SU-DHL-6 (cell line): ENCODE results near the gene CLEC16A.

ENCODE experiments used
- H2AFZ ChIP-seq: fragments of 200-600 bp; sonication (generic); 2 replicates; pipeline ENCODE4 v1.6.1; 2014; ENCODE audit warnings: low read depth, mild to moderate bottlenecking, moderate library complexity, mixed read lengths, antibody characterized with exemption, low read length; ENCODE audit not compliant: severe bottlenecking
- H3F3A ChIP-seq: fragments of 200-600 bp; shearing (Covaris generic); 2 replicates; pipeline ENCODE4 v1.6.0; 2016; ENCODE audit warnings: antibody characterized with exemption, mild to moderate bottlenecking; ENCODE audit not compliant: insufficient read depth
- H3K27ac ChIP-seq: fragments of 200-600 bp; sonication (generic); 2 replicates; pipeline ENCODE4 v1.5.1; 2016; ENCODE audit warnings: low read depth, mild to moderate bottlenecking, low read length, moderate library complexity, mixed read lengths
- H3K27me3 ChIP-seq: fragments of 200-600 bp; sonication (generic), shearing (Covaris generic); 2 replicates; pipeline ENCODE4 v1.6.0; 2014; ENCODE audit warnings: mild to moderate bottlenecking, low read length
- H3K36me3 ChIP-seq: fragments of 200-600 bp; sonication (generic); 2 replicates; pipeline ENCODE4 v1.6.1; 2014; ENCODE audit warnings: mild to moderate bottlenecking, low read length, mixed read lengths
- H3K4me2 ChIP-seq: fragments of 300-600, 200-600 bp; shearing (Covaris generic), sonication (generic); 2 replicates; pipeline ENCODE4 v1.6.0; 2014; ENCODE audit warnings: low read length, low read depth, mild to moderate bottlenecking; ENCODE audit not compliant: poor library complexity, severe bottlenecking
- H3K4me3 ChIP-seq: fragments of 200-600 bp; sonication (generic); 2 replicates; pipeline ENCODE4 v1.5.1; 2014; ENCODE audit warnings: antibody characterized with exemption, low read length, mild to moderate bottlenecking, mixed read lengths; ENCODE audit not compliant: insufficient read depth, poor library complexity, severe bottlenecking
- H3K79me2 ChIP-seq: fragments of 200-600 bp; sonication (generic); 2 replicates; pipeline ENCODE4 v1.6.1; 2014; ENCODE audit warnings: mild to moderate bottlenecking, low read length, moderate library complexity; ENCODE audit not compliant: insufficient read depth
- H3K9ac ChIP-seq: fragments of 200-600 bp; sonication (generic); 2 replicates; pipeline ENCODE4 v1.7.0; 2014; ENCODE audit warnings: mild to moderate bottlenecking, low read length
- H3K9me2 ChIP-seq: fragments of 200-600 bp; sonication (generic); replicated peaks from 2 replicates; pipeline ENCODE4 v1.6.1; 2014; ENCODE audit warnings: low read length; ENCODE audit not compliant: insufficient read depth
- H3K9me3 ChIP-seq: fragments of 200-600 bp; sonication (generic); 2 replicates; pipeline ENCODE4 v1.6.1; 2014; ENCODE audit warnings: low read length, mixed read lengths; ENCODE audit not compliant: insufficient read depth
- H4K20me1 ChIP-seq: fragments of 200-600 bp; sonication (generic); 2 replicates; pipeline ENCODE4 v1.6.1; 2014; ENCODE audit warnings: low read depth, mild to moderate bottlenecking, antibody characterized with exemption, low read length, moderate library complexity, mixed read lengths
- EZH2phosphoT487 ChIP-seq: fragments of 200-600 bp; sonication (generic), shearing (Covaris generic); conservative IDR thresholded peaks from 2 replicates; pipeline ENCODE4 v1.6.1; 2018; ENCODE audit warnings: mild to moderate bottlenecking, antibody characterized with exemption, low read length, moderate library complexity, mixed read lengths
- TF ChIP-seq, protein P1 (sequence below): fragments of 200-600 bp; sonication (generic); IDR thresholded peaks from one replicate; pipeline ENCODE4 v1.5.1; 2017; ENCODE audit warnings: antibody characterized with exemption, mild to moderate bottlenecking, low read length, moderate library complexity; ENCODE audit not compliant: insufficient read depth, poor library complexity, severe bottlenecking

CLEC16A gene

DNA sequence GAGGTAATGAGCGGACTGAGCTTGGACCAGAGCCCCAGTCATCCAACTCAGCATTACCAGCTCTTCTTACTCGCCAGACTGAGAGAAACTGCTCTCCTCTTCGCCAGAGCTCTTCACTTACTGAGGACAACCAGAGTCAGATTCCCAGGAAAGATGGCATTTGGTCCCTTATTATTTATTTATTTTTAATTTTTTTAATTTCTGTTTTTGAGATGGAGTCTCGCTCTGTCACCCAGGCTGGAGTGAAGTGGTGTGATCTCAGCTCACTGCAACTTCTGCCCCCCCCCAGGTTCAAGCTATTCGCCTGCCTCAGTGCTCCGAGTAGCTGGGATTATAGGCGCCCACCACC, 25.4 kb upstream of the CLEC16A start:
- no peaks in the 10 kb centered on the region for H4K20me1 ChIP-seq
- H2AFZ ChIP-seq = no peak overlapping the region
- H3K79me2 ChIP-seq = no peaks in the 10 kb centered on the region
- H3K4me2 ChIP-seq = no peak overlapping the region
- TF ChIP-seq EZH2phosphoT487 = no peak
- TF ChIP-seq, protein P1, sequence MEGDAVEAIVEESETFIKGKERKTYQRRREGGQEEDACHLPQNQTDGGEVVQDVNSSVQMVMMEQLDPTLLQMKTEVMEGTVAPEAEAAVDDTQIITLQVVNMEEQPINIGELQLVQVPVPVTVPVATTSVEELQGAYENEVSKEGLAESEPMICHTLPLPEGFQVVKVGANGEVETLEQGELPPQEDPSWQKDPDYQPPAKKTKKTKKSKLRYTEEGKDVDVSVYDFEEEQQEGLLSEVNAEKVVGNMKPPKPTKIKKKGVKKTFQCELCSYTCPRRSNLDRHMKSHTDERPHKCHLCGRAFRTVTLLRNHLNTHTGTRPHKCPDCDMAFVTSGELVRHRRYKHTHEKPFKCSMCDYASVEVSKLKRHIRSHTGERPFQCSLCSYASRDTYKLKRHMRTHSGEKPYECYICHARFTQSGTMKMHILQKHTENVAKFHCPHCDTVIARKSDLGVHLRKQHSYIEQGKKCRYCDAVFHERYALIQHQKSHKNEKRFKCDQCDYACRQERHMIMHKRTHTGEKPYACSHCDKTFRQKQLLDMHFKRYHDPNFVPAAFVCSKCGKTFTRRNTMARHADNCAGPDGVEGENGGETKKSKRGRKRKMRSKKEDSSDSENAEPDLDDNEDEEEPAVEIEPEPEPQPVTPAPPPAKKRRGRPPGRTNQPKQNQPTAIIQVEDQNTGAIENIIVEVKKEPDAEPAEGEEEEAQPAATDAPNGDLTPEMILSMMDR = no peak
- no peak overlapping the region for H3K9ac ChIP-seq
- no peak overlapping the region for H3K4me3 ChIP-seq
- H3K9me2 ChIP-seq = no peaks in the 10 kb centered on the region
- H3K36me3 ChIP-seq = no peaks in the 10 kb centered on the region
- H3F3A ChIP-seq = no peaks in the 10 kb centered on the region
- no peak overlapping the region for H3K27ac ChIP-seq
- H3K9me3 ChIP-seq = no peaks in the 10 kb centered on the region
- no peaks in the 10 kb centered on the region for H3K27me3 ChIP-seq

DNA sequence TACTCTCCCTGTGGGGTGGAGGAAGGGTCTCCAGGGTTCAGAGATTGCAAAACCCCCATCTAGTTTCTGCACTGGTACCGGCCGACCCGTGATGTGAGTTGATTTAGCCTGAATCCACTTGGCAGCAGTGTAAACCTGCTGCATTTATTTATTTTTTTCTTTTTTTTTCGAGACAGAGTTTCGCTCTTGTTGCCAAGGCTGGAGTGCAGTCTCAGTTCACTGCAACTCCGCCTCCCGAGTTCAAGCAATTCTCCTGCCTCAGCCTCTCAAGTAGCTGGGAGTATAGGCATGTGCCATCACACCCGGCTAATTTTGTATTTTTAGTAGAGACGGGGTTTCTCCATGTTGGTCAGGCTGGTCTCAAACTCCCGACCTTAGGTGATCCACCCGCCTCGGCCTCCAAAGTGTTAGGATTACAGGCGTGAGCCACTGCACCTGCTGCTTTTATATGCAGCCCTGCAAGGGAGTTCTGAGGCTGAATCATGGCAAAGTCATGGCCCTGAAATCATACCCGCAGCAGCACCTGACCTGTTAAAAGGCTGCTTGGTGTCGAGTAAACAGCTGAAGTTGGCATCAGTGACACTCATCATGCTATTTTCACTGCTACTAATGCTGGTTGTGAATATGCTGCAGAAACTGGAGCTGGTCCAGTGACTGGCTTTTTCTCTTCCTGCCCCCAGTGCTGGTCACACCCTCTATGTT, 23.5 kb upstream of the CLEC16A start:
- Histone ChIP-seq H3K27me3 (no peaks in the 10 kb centered on the region), H3F3A (no peaks in the 10 kb centered on the region), H3K9me2 (no peaks in the 10 kb centered on the region), H4K20me1 (no peaks in the 10 kb centered on the region), H2AFZ (no peak overlapping the region), H3K36me3 (no peaks in the 10 kb centered on the region), H3K27ac (no peak overlapping the region), H3K79me2 (no peaks in the 10 kb centered on the region), H3K4me2 (no peak overlapping the region), H3K9me3 (no peaks in the 10 kb centered on the region), H3K4me3 (no peak overlapping the region), H3K9ac (no peak overlapping the region)
- no peak for TF ChIP-seq EZH2phosphoT487
- TF ChIP-seq, protein P1 = no peak

DNA sequence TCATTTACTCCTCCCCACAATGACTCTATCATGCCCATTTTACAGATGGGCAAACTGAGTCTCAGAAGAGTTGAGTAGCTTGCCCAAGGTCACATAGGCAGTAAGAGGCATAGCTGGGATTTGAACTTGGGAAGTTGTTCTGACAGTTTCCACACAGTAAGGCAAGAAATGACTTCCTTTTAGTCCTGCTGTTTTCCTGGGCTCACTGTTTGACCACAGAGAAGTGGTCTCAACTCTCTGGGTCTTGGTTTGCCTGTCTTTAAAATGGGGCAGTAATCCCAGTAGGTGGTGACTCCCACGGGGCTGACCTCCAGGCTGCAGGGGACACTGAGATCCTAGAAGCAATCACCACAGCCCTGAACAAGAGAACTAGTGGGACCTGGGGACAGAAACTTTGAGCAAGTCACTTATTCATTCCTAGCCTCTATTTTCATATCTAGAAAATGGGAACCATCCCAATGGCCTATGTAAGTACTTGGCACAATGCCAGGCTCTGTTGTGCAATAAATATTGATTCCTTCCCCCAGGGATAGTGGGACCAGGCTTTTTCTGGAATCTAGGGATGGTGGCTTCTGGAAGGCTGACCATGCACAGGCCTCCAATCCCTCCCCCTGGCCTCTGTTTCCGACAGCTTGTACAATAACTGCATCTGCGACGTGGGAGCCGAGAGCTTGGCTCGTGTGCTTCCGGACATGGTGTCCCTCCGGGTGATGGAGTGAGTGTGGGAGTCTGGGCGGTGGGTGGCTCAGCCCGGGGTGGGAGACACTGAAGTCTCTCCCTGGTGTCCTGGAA, 22.6 kb upstream of the CLEC16A start:
- no peak overlapping the region for H3K4me2 ChIP-seq
- no peaks in the 10 kb centered on the region for H3K27me3 ChIP-seq
- TF ChIP-seq EZH2phosphoT487 = no peak
- TF ChIP-seq, protein P1 = no peak
- no peaks in the 10 kb centered on the region for H3K9me2 ChIP-seq
- no peak overlapping the region for H2AFZ ChIP-seq
- no peak overlapping the region for H3K27ac ChIP-seq
- H3K9me3 ChIP-seq = no peaks in the 10 kb centered on the region
- H3K4me3 ChIP-seq = no peak overlapping the region
- no peaks in the 10 kb centered on the region for H3K79me2 ChIP-seq
- no peaks in the 10 kb centered on the region for H3K36me3 ChIP-seq
- no peaks in the 10 kb centered on the region for H3F3A ChIP-seq
- no peaks in the 10 kb centered on the region for H4K20me1 ChIP-seq
- no peak overlapping the region for H3K9ac ChIP-seq
